Kidney (tissue), 14 donors: ENCODE measurements around the gene VGLL4. TPM values are rescaled to one million over a fixed set of nuclear protein-coding genes. Genes with fewer than 3 reads are reported as not detected.

Experiments
- DNase-seq, 5 donors: peaks; one replicate each; pipeline ENCODE4 v3.0.0-alpha.2; 2013 to 2020
- FAIRE-seq: peaks from 2 replicates; lab custom pipeline; 2012; peaks lifted over from hg19 to GRCh38; lab: Jason Lieb, UNC
- H3K27ac ChIP-seq, 2 donors: one replicate each; pipeline ENCODE4 v1.7.0; 2013; ENCODE audit warnings: low read depth in 2 of 2, low read length in 2 of 2, inconsistent platforms in 1 of 2
- H3K27me3 ChIP-seq: one replicate; pipeline ENCODE4 v1.7.1; 2013; ENCODE audit warnings: low read length, inconsistent platforms; ENCODE audit not compliant: control insufficient read depth, insufficient read depth
- H3K36me3 ChIP-seq, 3 donors: one replicate each; pipeline versions ENCODE4 v1.7.0 to v1.7.1; 2013; ENCODE audit warnings: low read length in 3 of 3, control low read depth in 1 of 3, inconsistent platforms in 1 of 3; ENCODE audit not compliant: insufficient read depth in 3 of 3, control insufficient read depth in 2 of 3
- H3K4me1 ChIP-seq, 3 donors: one replicate each; pipeline versions ENCODE4 v1.7.0 to v1.7.1; 2013; ENCODE audit warnings: low read length in 3 of 3, inconsistent platforms in 1 of 3, low read depth in 1 of 3; ENCODE audit not compliant: control insufficient read depth in 2 of 3, insufficient read depth in 2 of 3
- H3K4me3 ChIP-seq, 3 donors: one replicate each; pipeline versions ENCODE4 v1.7.0 to v1.8.1; 2013; ENCODE audit warnings: low read length in 3 of 3, control low read depth in 1 of 3, inconsistent platforms in 1 of 3
- H3K9ac ChIP-seq, 3 donors: one replicate each; pipeline versions ENCODE4 v1.7.0 to v1.7.1; 2013; ENCODE audit warnings: low read length in 3 of 3, control low read depth in 1 of 3, inconsistent platforms in 1 of 3
- H3K9me3 ChIP-seq, 3 donors: one replicate each; pipeline versions ENCODE4 v1.7.0 to v1.7.1; 2013; ENCODE audit warnings: low read length in 3 of 3, control low read depth in 1 of 3, inconsistent platforms in 1 of 3; ENCODE audit not compliant: control insufficient read depth in 2 of 3, insufficient read depth in 1 of 3
- CTCF ChIP-seq: IDR thresholded peaks from 3 replicates; pipeline ENCODE4 v1.5.1; 2012; ENCODE audit warnings: mild to moderate bottlenecking, moderate library complexity, borderline replicate concordance; ENCODE audit not compliant: insufficient read depth; ENCODE audit errors: extremely low read depth
- intact Hi-C: fragments of 100-400 bp; cut with DNase I; formaldehyde crosslinking; loops from one replicate; pipeline ENCODE4 v1.11.1; 2022
- polyA plus RNA-seq: library from polyadenylated mRNA; stranded (reverse); fragments of 350-450 nt; fragmentation: Illumina TruSeq; extraction: RNeasy Lipid Tissue Mini Kit (QIAGEN cat#74804); gene quantifications from one replicate; pipeline ENCODE4 v1.2.3, GENCODE V29; 2014; ENCODE audit warnings: low read depth, low replicate concordance; ENCODE audit not compliant: insufficient read depth
- total RNA-seq: library from RNA; stranded (reverse); fragmentation: NEBNext Ultra II Directional; extraction: Animal tissue kit (Norgen Biotek cat#: 25700); gene quantifications from one replicate; pipeline ENCODE4 v1.2.1, GENCODE V29; 2021
- donor health status: control.
- donor health status: control.
- donor health status: control.
- donor health status: control.
- donor health status: control.
- donor health status: DM: yes; HTN: yes; CAD: no.
- donor health status: Normal renal cell carcinoma (clear cell type).

The VGLL4 gene
- total and polyA plus RNA-seq, 2 donors from 2014 or later: 41.4 to 78.5 TPM

- H3K36me3 ChIP-seq: no peaks in the 10 kb centered on the region
- no peaks in the 10 kb centered on the region for H3K27me3 ChIP-seq
- peaks cover 0 to 8% (median 2%) of the 10 kb centered on the region in 3 donors for H3K4me1 ChIP-seq
- FAIRE-seq (no peak), DNase-seq (no peak)
- H3K9me3 ChIP-seq: no peaks in the 10 kb centered on the region
- H3K9ac ChIP-seq: no peak overlapping the region
- no peak overlapping the region for H3K27ac ChIP-seq
- no peak for TF ChIP-seq CTCF
- intact Hi-C loops: no loop called here
- H3K4me3 ChIP-seq: no peak overlapping the region
These were observed 14.5 kb upstream of the VGLL4 start for GRCh38 chr3:11658180-11658579.

GRCh38 chr3:11655196-11655928 lies 11.6 kb upstream of the VGLL4 start:
- H3K4me3 ChIP-seq: no peak overlapping the region
- H3K9ac ChIP-seq: no peak overlapping the region
- no peaks in the 10 kb centered on the region for H3K9me3 ChIP-seq
- H3K36me3 ChIP-seq: no peaks in the 10 kb centered on the region
- TF ChIP-seq CTCF: no peak
- DNase-seq: peak in 1 of 5 donors; percentile 37
- H3K27ac ChIP-seq: no peak overlapping the region
- no peaks in the 10 kb centered on the region for H3K27me3 ChIP-seq
- no peak for FAIRE-seq
- intact Hi-C loops: no loop called here
- H3K4me1 ChIP-seq: peaks cover 0 to 8% (median 2%) of the 10 kb centered on the region in 3 donors

- H3K4me3 ChIP-seq: no peak overlapping the region
- peaks cover 0 to 8% (median 2%) of the 10 kb centered on the region in 3 donors for H3K4me1 ChIP-seq
- intact Hi-C loops: loop anchor here (5.0 kb wide), 1 partner anchor 272 kb away; no protein-coding TSS in a partner anchor
- no peak for TF ChIP-seq CTCF
- no peak overlapping the region for H3K27ac ChIP-seq
- DNase-seq (no peak), FAIRE-seq (no peak)
- H3K9ac ChIP-seq: no peak overlapping the region
- H3K36me3 ChIP-seq: no peaks in the 10 kb centered on the region
- H3K9me3 ChIP-seq: no peaks in the 10 kb centered on the region
- H3K27me3 ChIP-seq: no peaks in the 10 kb centered on the region
These were observed 10.5 kb upstream of the VGLL4 start for GRCh38 chr3:11654166-11654565.
